ENCODE measurements around the gene DNPEP. TPM values are rescaled to one million over a fixed set of nuclear protein-coding genes. Genes with fewer than 3 reads are reported as not detected.

The DNPEP gene
- total RNA-seq, 4 donors from 2014 or later, result 37.8 to 76.9 (median 59.2) TPM

DNA sequence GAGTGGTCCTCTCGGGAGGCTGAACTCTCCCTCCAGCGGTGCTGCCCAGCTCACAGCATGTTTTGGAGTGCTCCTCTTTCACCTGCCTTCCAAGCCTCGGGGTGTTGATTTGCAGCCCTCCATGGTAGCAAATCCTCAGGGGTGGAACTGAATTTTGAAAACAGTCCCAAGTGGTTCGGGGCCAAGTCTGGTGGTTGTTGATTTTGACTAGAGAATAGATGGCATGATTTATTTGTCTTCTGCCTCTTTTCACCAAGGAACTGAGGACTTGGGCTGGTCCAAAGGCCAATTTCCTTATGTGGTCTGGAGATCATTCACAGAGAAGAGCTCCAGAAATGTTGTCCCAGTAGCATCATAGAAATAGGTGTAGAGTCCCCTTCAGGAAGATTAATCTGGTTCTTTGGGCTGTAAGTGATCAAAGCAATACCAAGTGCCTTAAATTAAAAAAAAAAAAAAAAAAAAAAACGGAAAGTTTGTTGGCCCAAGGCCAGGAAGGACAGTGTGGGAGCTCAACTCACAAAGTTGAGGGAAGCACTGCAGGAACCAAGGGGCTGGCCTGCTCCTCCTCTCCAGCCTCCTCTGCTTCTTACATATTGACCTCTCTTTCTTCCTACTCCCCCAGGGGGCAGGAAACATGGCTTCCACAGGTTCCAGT, 28.0 kb upstream of the DNPEP start:
- H3K36me3 ChIP-seq, result peaks cover 0 to 10% of the 10 kb centered on the region in 2 donors
- no peak overlapping the region for H3K4me3 ChIP-seq
- peak overlapping the region; percentile 87 to 97 (median 94) for H3K27ac ChIP-seq
- peaks cover 22% of the 10 kb centered on the region for H3K27me3 ChIP-seq
- no peak for ATAC-seq
- 14 to 28% methylated on average over 4 to 5 of the region's 5 CpGs for WGBS, 2 donors (ENCODE audit: low coverage in 1 of 2)
- no peak for TF ChIP-seq POLR2A (IDR thresholded peaks at IDR 0.05)
- H3K9me3 ChIP-seq, result peaks cover 0 to 4% (median 0%) of the 10 kb centered on the region in 3 donors
- H3K4me1 ChIP-seq, result peaks cover 0 to 39% (median 5%) of the 10 kb centered on the region in 3 donors

DNA sequence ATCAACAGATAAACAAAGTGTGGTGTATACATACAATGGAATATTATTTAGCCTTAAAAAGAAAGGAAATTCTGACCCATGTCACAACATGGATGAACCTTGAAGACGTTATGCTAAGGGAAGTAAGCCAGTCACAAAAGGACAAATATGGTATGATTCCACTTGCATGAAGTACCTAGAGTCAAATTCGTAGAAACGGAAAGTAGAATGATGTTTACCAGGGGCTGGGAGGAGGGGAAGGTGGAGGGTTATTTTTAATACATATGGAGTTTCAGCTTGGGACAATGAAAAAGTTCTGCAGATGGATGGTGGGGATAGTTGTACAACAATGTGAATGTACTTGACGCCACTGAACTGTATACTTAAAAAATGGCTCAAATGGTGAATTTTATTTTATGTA, 27.1 kb upstream of the DNPEP start:
- Histone ChIP-seq H3K4me1 (peaks cover 0 to 46% (median 5%) of the 10 kb centered on the region in 3 donors), H3K27me3 (peaks cover 17% of the 10 kb centered on the region), H3K36me3 (peaks cover 0 to 1% of the 10 kb centered on the region in 2 donors), H3K4me3 (no peak overlapping the region), H3K9me3 (peaks cover 0 to 4% (median 0%) of the 10 kb centered on the region in 3 donors), H3K27ac (peak overlapping the region; percentile 87 to 97 (median 94))
- 39 to 44% methylated on average over 4 of the region's 4 CpGs for WGBS, 2 donors (ENCODE audit: low coverage in 1 of 2)
- ATAC-seq, result no peak
- TF ChIP-seq POLR2AphosphoS5 (IDR thresholded peaks at IDR 0.05), result peak; percentile 14
- TF ChIP-seq, protein P1, sequence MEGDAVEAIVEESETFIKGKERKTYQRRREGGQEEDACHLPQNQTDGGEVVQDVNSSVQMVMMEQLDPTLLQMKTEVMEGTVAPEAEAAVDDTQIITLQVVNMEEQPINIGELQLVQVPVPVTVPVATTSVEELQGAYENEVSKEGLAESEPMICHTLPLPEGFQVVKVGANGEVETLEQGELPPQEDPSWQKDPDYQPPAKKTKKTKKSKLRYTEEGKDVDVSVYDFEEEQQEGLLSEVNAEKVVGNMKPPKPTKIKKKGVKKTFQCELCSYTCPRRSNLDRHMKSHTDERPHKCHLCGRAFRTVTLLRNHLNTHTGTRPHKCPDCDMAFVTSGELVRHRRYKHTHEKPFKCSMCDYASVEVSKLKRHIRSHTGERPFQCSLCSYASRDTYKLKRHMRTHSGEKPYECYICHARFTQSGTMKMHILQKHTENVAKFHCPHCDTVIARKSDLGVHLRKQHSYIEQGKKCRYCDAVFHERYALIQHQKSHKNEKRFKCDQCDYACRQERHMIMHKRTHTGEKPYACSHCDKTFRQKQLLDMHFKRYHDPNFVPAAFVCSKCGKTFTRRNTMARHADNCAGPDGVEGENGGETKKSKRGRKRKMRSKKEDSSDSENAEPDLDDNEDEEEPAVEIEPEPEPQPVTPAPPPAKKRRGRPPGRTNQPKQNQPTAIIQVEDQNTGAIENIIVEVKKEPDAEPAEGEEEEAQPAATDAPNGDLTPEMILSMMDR (IDR thresholded peaks at IDR 0.05), result no peak

DNA sequence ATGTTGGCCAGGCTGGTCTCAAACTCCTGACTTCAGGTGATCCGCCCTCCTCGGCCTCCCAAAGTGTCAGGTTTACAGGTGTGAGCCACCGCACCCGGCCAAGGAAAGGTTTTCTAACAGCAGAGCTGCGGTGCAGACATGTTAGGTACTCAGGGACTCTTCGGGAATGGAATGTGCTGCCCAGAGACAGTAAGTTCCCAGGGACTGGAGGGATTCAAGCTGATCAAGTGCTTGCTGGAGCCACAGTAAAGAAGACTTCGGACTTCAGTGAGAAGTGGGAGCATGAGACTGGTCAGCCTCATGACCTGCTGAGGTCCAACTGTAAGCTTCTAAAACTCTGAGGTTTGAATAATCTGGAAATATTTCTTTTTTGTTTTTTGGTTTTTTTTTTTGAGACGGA, 22.7 kb upstream of the DNPEP start:
- Histone ChIP-seq H3K36me3 (no peaks in the 10 kb centered on the region), H3K4me3 (no peak overlapping the region), H3K4me1 (peaks cover 3 to 56% (median 5%) of the 10 kb centered on the region in 3 donors), H3K9me3 (peaks cover 0 to 4% (median 0%) of the 10 kb centered on the region in 3 donors), H3K27me3 (no peaks in the 10 kb centered on the region), H3K27ac (peak overlapping the region; percentile 91 to 95 (median 92))
- TF ChIP-seq EP300 (IDR thresholded peaks at IDR 0.05), result no peak
- TF ChIP-seq POLR2A (IDR thresholded peaks at IDR 0.05), result no peak
- TF ChIP-seq, protein P1 (IDR thresholded peaks at IDR 0.05), result no peak
- TF ChIP-seq POLR2AphosphoS5 (IDR thresholded peaks at IDR 0.05), result no peak
- ATAC-seq, result no peak
- 74 to 85% methylated on average over 2 to 4 of the region's 8 CpGs for WGBS, 2 donors (ENCODE audit: low coverage in 1 of 2)

DNA sequence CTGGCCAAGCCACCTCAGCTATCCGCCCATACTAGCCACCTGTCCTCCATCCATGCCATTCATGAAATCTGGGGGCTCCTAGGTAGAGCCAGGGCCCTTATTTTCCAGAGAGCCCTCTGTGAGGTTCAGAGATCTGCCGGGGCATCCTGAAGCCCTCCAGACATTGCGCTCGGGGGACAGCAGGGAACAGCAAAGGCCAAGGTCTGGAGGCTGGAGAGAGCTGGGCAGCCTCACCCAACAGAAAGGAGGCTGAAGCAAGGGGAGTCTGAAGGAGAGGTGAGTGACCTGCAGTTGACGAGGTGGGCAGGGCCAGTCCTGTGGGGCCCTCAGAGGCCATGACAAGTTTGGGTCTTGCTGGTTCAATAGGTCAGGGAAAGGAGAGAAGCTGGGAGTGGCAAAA, 21.9 kb upstream of the DNPEP start:
- ATAC-seq, result no peak
- no peak overlapping the region for H3K4me3 ChIP-seq
- H3K27ac ChIP-seq, result peak overlapping the region; percentile 91 to 95 (median 92)
- 88% methylated on average over 1 of the region's 5 CpGs; no CpG with 5 or more reads in 1 of the 2 donors for WGBS, 2 donors (ENCODE audit: low coverage in 1 of 2)
- no peak for TF ChIP-seq EP300 (IDR thresholded peaks at IDR 0.05)
- TF ChIP-seq POLR2AphosphoS5 (IDR thresholded peaks at IDR 0.05), result no peak
- TF ChIP-seq POLR2A (IDR thresholded peaks at IDR 0.05), result no peak
- TF ChIP-seq, protein P1 (IDR thresholded peaks at IDR 0.05), result no peak
- H3K4me1 ChIP-seq, result peaks cover 5 to 60% (median 6%) of the 10 kb centered on the region in 3 donors
- H3K27me3 ChIP-seq, result no peaks in the 10 kb centered on the region
- no peaks in the 10 kb centered on the region for H3K36me3 ChIP-seq
- H3K9me3 ChIP-seq, result peaks cover 0 to 4% (median 0%) of the 10 kb centered on the region in 3 donors

DNA sequence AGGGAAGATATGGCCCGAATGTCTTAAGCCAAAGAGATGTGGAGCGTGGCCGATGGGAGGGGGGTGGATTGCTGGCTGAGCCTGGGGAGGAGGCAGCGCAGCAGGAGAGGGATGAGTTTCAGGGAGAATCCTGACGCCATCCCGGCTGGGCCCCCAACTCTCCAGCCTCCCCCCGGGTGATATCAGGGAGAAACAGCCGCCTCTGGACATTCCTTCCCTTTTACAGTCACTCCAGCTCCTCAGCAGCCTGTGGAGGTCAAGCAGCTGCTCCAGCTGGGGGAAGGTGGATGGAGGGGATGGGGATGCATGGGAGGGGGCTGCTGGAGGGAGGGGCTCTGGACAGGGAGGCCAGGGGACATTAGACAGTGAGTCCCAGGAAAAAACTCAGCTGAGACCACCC, 20.9 kb upstream of the DNPEP start:
- Histone ChIP-seq H3K27me3 (no peaks in the 10 kb centered on the region), H3K9me3 (peaks cover 0 to 4% (median 0%) of the 10 kb centered on the region in 3 donors), H3K36me3 (no peaks in the 10 kb centered on the region), H3K27ac (peak overlapping the region; percentile 91 to 95 (median 92)), H3K4me1 (peaks cover 5 to 70% (median 13%) of the 10 kb centered on the region in 3 donors), H3K4me3 (no peak overlapping the region)
- 19% methylated on average over 8 of the region's 8 CpGs for WGBS, 2 donors (ENCODE audit: low coverage in 1 of 2)
- TF ChIP-seq POLR2A (IDR thresholded peaks at IDR 0.05) (peak; percentile 28 to 37), EP300 (IDR thresholded peaks at IDR 0.05) (peak; percentile 47), POLR2AphosphoS5 (IDR thresholded peaks at IDR 0.05) (peak; percentile 80)
- TF ChIP-seq, protein P1 (IDR thresholded peaks at IDR 0.05), result no peak
- ATAC-seq, result peak; percentile 39
